ENCODE measurements around the gene DYNLT4. TPM values are rescaled to one million over a fixed set of nuclear protein-coding genes. Genes with fewer than 3 reads are reported as not detected.
"Not testable (repeated sequence)": the region's sequence is repeated elsewhere in the genome, so short reads cannot be mapped to it uniquely, and the experiment has no call there.

DYNLT4 gene
- polyA plus RNA-seq, 3 donors: 0.25 to 0.74 TPM; not detected in 1

DNA sequence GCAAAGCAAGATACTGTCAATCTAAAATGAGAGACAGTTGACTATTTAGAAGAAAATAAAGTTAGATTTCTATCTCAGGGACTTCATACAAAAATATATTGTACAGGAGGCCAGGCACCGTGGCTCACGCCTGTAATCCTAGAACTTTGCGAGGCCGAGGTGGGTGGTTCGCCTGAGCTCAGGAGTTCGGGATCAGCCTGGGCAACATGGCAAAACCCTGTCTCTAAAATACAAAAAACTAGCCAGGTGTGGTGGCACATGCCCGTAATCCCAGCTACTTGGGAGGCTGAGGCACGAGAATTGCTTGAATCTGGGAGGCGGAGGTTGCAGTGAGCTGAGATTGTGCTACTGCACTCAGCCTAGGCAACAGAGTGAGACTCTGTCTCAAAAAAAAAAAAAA, 8.8 kb upstream of the DYNLT4 start:
- not testable (repeated sequence) for H3K27ac ChIP-seq (ENCODE audit: low read depth, low read length)
- 90 to 96% (median 94%) methylated on average over 9 of the region's 9 CpGs for WGBS, 3 donors

DNA sequence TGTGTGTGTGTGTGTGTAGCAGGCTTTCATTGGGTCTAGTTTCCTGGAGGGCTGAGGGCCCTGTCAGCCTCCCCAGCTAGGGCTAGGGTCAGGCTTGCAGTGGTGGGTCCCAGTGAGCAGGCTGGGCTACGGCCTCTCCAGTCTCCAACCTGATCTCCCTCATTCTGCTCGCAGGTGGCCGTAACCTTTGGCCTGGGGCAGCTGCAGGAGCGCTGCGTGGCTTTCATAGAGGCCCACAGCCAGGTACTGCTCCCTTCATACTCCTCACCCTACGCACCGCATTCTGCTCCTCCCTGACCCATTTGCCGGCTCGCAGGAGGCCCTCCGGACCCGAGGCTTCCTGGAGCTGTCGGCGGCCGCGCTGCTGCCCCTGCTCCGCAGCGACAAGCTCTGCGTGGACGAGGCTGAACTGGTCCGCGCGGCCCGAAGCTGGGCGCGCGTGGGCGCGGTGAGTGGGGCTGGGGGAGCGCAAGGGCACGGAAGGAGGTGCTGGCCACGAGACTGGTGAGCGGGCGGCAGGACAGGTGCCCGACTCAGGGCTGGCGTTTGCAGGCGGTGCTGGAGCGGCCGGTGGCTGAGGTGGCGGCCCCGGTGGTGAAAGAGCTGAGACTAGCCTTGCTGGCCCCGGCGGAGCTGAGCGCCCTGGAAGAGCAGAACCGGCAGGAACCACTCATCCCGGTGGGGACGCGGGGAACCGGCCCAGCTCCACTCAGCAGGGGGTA, 5.8 kb upstream of the DYNLT4 start:
- WGBS, 3 donors: 47 to 80% (median 73%) methylated on average over 44 to 48 of the region's 48 CpGs
- no peak overlapping the region for H3K27ac ChIP-seq (ENCODE audit: low read depth, low read length)

- WGBS, 3 donors: 77 to 87% (median 79%) methylated on average over 8 of the region's 8 CpGs
Observed at GRCh38 chr1:44811234-44811633, 4.1 kb upstream of the DYNLT4 start.

GRCh38 chr1:44810762-44811105, 3.6 kb upstream of the DYNLT4 start:
- 85 to 91% (median 89%) methylated on average over 4 of the region's 4 CpGs for WGBS, 3 donors
- H3K27ac ChIP-seq (ENCODE audit: low read depth, low read length): not testable (repeated sequence)

More at GRCh38 chr1:44811234-44811633, 4.1 kb upstream of the DYNLT4 start:
- H3K27ac ChIP-seq (ENCODE audit: low read depth, low read length): no peak overlapping the region

DNA sequence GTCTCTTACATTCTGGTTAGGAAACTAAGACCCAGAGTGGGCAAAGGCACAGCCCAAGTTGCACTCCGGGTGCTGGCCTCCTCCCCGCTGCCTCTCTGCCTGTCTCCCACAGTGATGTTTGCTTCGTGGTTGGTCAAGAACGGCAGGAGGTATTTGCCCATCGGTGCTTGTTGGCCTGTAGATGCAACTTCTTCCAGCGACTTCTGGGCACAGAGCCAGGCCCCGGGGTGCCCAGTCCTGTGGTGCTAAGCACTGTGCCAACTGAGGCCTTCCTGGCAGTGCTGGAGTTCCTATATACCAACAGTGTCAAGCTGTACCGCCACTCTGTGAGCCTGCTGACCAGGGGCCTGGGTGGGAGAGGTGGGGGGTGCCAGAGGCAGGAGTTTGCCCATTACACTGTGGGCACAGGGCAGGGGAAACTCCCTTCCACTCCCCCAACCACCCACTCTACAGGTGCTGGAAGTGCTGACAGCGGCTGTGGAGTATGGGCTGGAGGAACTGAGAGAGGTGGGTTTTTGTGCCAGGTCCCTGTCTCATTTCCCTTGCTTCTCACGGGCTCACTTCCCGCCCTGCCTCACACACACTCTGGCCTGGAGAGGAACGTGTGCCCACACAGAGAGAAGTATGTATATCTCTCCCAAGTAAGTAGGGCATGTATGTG, 3.1 kb upstream of the DYNLT4 start:
- 26 to 39% (median 33%) methylated on average over 12 of the region's 12 CpGs for WGBS, 3 donors
- H3K27ac ChIP-seq (ENCODE audit: low read depth, low read length): peak overlapping the region; percentile 97

GRCh38 chr1:44808938-44809917, 2.1 kb upstream of the DYNLT4 start:
- 17 to 52% (median 17%) methylated on average over 6 of the region's 6 CpGs for WGBS, 3 donors

GRCh38 chr1:44808063-44808937, 1.1 kb upstream of the DYNLT4 start, which contains the start of gene BTBD19:
Gene BTBD19 (plus strand): TSS chr1:44808523. CDS start chr1:44808821, 298 bp downstream.
- peak within 1 kb of the TSS; percentile 97 for H3K27ac ChIP-seq (ENCODE audit: low read depth, low read length)
- WGBS, 3 donors: 9 to 25% (median 12%) methylated on average over 23 of the region's 23 CpGs

More at GRCh38 chr1:44808938-44809917, 2.1 kb upstream of the DYNLT4 start:
- peak overlapping the region; percentile 97 for H3K27ac ChIP-seq (ENCODE audit: low read depth, low read length)

GRCh38 chr1:44807364-44808062, 362 bp upstream of the DYNLT4 start:
- peak overlapping the region; percentile 97 for H3K27ac ChIP-seq (ENCODE audit: low read depth, low read length)
- WGBS, 3 donors: 0 to 7% (median 0%) methylated on average over 16 of the region's 16 CpGs

DNA sequence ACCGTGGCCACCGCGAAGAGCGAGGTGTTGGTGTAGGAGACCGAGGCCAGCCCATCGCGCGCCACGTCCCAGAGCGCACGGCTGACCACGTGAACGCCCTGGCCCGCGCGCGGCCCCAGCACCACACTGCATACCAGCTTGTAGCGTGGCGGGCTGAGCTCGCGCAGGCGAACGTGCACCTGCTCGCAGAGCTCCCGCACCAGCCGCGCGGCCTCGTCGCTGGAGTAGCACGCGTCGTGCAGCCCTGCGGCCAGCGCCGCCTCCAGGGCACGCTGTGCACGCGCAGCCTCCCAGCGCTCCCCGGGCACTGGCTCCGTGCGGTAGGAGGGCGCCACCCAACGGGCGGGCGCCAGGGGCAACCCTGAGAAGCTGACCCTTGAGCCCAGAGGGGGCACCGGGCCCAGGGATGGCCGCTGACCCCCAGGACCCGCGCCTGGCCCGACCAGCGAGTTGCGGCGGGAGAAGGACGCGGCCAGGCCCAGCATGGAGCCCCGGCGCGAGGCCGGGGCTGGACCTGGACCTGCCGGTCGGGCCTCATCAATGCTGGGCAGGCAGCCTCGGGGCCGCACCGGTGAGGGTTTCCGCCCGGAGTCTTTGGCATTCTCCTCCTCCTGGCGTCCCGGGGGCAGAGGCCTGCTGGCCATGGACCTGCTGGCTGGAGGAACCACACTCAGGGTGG, 987 bp downstream of the DYNLT4 start:
- H3K27ac ChIP-seq (ENCODE audit: low read depth, low read length): peak overlapping the region; percentile 97
- WGBS, 3 donors: 90 to 95% (median 91%) methylated on average over 53 to 70 of the region's 70 CpGs

DNA sequence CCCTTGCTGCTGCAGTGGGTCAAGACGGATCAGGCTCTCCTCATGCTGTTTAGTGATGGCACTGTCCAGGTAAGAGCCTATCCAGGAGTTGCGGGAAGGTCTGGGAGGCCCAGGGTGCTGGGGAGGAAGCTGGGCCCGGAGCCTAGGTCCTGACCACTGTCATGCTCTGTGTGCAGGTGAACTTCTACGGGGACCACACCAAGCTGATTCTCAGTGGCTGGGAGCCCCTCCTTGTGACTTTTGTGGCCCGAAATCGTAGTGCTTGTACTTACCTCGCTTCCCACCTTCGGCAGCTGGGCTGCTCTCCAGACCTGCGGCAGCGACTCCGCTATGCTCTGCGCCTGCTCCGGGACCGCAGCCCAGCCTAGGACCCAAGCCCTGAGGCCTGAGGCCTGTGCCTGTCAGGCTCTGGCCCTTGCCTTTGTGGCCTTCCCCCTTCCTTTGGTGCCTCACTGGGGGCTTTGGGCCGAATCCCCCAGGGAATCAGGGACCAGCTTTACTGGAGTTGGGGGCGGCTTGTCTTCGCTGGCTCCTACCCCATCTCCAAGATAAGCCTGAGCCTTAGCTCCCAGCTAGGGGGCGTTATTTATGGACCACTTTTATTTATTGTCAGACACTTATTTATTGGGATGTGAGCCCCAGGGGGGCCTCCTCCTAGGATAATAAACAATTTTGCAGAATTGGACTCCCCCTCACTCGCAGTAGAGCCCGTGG, 1.7 kb downstream of the DYNLT4 start:
- WGBS, 3 donors: 90 to 93% (median 92%) methylated on average over 20 of the region's 20 CpGs
- no peak overlapping the region for H3K27ac ChIP-seq (ENCODE audit: low read depth, low read length)

DNA sequence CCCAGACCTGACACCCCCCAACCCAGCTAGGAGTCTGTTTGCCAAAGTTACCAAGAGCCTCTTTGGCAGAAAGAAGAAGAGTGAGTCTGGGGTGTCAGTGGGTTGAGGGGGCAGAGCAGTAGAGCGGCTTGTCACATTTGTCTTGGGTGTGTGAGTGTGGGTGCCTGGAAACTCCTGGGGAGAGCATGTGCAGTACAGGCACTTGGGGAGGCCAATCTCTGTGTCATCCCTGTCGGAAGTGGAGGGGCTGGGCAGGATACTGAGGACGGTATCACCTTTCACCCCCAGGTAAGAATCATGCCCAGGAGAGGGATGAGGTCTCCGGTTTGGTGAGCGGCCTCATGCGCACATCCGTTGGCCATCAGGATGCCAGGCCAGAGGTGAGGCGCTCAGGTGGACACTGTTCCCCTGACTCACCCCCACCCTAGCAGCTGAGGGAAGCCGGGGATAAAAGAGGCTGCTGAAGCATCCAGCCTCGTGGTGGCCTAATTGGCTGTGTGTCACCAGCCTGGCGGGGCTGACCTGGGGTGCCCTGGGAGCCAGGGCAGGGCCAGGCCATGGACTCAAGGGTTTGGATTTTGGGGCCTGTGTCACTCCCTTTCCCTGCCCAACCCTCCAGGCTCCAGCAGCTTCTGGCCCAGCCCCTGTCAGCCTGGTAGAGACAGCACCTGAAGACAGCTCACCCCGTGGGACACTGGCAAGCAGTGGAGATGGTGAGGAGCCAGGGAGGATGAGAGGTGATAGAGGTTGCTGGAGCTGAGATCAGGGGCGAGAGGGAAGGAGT, 3.6 kb downstream of the DYNLT4 start:
- 88% methylated on average over 13 of the region's 13 CpGs for WGBS, 3 donors
- H3K27ac ChIP-seq (ENCODE audit: low read depth, low read length): no peak overlapping the region

DNA sequence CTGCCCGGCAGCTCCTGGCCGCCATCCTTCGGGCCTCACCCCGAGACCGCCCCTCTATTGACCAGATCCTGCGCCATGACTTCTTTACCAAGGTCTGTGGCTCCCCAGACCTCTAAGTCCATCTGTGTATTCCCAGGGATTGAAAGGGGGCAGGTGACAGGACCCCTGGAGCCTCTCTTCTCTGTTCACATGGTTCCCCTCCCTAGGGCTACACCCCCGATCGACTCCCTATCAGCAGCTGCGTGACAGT, 4.2 kb downstream of the DYNLT4 start:
- no peak overlapping the region for H3K27ac ChIP-seq (ENCODE audit: low read depth, low read length)
- WGBS, 3 donors: 89 to 93% (median 89%) methylated on average over 9 of the region's 9 CpGs

DNA sequence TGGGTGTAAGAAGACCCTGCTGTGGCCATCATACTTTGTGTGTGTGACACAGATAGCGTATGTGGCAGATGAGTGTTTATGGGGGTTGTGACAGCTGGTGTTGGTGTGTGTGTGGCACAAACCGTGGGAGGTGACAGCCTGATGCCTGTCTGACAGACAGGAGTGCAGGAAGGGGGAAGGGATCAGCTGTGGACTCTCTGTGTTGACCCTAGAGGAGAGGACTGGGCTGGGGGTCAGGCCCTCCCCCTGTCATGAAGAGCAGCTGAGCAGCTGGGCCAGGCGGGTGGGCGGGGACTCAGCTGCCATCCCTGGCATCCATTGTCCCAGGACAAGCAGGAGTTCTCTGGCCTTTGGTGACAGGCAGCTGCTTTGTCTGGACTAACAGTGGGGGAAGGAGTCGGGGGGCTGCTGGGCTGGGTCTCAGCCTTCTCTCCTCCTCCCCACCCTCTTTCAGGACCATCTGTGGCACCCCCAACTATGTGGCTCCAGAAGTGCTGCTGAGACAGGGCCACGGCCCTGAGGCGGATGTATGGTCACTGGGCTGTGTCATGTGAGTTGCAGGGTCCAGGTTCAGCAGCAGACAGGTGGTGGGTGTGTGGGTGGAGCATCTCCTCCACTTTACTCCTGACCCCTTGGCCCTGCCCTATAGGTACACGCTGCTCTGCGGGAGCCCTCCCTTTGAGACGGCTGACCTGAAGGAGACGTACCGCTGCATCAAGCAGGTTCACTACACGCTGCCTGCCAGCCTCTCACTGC, 4.7 kb downstream of the DYNLT4 start:
- H3K27ac ChIP-seq (ENCODE audit: low read depth, low read length): no peak overlapping the region
- WGBS, 3 donors: 80 to 92% (median 89%) methylated on average over 11 to 13 of the region's 13 CpGs

DNA sequence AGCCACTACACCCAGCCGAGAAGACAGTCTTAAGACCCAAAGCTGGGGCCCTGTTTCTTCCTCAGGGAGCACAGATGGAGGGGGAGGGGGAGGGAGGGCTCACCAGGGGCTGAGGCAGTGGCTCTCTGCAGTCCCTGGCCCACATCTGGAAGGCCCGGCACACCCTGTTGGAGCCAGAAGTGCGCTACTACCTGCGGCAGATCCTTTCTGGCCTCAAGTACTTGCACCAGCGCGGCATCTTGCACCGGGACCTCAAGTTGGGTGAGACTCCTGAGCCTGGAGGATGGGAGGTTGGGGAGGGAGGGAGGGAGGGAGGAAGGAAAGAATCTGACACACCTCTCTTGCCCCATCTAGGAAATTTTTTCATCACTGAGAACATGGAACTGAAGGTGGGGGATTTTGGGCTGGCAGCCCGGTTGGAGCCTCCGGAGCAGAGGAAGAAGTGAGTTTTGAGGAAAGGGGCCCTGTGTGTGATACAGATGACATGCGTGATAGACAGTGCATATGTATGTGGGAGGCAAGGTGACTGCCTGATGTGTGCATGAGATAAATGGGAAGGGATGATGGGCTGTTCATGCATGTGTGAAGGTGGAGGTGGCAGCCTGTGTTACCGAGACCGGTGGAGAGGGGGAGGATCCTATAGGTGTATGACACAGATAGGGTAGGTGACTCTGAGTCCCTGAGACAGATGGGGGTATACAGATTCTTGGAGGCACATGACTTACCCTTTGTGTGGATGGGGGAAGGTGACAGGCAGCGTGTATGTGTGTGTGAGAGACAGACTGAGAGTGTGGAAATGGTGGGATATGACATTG, 5.5 kb downstream of the DYNLT4 start:
- no peak overlapping the region for H3K27ac ChIP-seq (ENCODE audit: low read depth, low read length)
- WGBS, 3 donors: 43 to 79% (median 47%) methylated on average over 13 of the region's 13 CpGs

Data from adipose tissue (tissue), 3 donors.